Fibroblast of pulmonary artery (primary cell): ENCODE data around the gene MAP3K4.

Source experiments
- DNase-seq: peaks from one replicate; pipeline ENCODE4 v3.0.0-alpha.2; 2010; ENCODE audit warnings: low read depth
- H3K4me3 ChIP-seq: replicated peaks from 2 replicates; pipeline ENCODE4 v1.5.1; 2011; ENCODE audit warnings: low read depth, mild to moderate bottlenecking, control low read depth, low read length, moderate library complexity
- CTCF ChIP-seq: IDR thresholded peaks from 2 replicates; pipeline ENCODE4 v1.5.1; 2011; ENCODE audit warnings: mild to moderate bottlenecking, control low read depth, low read length, inconsistent platforms; ENCODE audit errors: missing control alignments

Gene MAP3K4

DNA sequence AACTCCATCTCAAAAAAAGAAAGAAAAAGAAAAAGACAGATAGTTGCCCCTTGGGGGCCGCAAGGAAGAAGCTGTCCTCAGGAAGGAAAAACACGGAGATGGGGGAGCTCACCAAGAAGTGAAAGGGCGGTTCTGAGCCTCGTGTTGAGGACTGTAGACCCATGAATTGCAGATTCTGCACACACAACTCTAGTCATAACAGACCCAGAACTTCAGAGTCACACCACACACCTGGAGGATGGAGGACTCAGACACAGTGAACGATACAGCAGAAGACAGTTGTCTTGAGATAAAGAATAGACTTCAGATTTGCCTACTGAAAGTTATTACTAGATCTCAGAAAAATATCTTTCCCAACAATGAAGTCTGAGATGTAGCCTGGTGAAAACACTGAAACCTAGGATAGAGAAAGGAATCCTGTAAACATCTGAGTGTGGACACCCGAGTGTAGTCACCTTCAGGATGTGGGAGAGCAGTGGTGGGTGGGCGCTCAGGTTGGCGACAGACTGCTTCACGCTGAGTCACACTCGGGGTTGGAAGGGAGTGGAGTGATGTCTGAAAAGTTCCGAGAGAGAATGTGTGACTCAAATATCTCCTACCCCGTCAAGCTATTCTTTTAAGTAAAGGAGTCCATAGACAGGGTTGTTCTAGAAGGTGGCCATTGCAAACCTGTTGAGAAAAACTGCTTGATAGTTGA, 88.1 kb downstream of the MAP3K4 start:
- no peak overlapping the region for H3K4me3 ChIP-seq
- DNase-seq, result peak; percentile 71
- no peak for TF ChIP-seq CTCF

DNA sequence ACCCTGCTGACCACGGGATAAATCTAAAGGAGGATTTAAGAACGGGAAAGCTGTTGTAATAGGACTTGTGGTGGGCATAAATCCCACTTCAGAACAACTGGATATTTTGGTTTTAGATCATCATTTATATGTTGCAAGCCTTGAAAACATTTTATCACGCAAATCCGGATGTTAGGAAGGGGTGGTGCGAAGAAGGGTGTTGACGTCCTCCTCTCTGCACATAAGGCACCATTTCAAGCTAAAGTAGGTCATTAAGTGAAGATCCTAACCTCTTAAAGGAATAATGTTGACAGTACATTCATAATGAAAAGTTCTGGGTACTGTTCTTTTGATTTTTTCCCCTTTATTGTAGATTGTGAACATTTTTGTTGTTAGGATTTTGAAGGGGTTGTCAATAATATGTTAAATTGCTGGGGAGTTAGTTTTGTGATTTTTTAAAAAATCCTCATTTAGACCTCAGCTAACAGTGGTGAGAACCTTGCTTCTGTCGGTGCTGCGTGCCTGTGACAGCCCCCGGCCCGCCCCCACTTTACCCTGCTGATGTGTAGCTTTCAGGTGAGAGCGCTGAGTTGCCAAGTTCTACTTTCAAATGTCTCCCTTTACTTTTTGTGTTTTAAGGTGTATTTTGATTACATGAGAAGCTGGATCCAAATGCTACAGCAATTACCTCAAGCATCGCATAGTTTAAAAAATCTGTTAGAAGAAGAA, 88.8 kb downstream of the MAP3K4 start:
- no peak for TF ChIP-seq CTCF
- H3K4me3 ChIP-seq, result no peak overlapping the region
- no peak for DNase-seq

DNA sequence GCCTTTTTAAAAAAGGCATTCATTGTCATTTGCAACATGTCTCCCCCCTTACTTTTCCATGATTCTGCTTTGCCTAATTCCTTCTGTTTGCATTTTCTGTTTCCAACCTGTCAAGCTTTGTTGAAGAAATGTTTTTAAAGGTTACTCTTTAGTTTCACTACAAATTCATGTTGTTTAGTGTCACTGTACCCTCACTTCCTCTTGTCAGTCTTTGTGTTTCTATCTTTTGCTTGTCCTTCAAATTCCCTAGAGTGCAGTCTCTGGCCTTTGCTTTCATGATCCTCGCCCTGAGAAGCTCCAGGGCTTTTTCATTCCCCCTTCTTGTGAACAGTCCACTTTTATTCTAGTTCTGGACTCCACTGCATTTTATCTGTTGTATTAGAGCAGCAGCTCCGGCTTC, 90.6 kb downstream of the MAP3K4 start:
- TF ChIP-seq CTCF, result no peak
- no peak overlapping the region for H3K4me3 ChIP-seq
- no peak for DNase-seq

GRCh38 chr6:161085246-161085645, 93.7 kb downstream of the MAP3K4 start:
- TF ChIP-seq CTCF, result no peak
- no peak overlapping the region for H3K4me3 ChIP-seq
- DNase-seq, result no peak

DNA sequence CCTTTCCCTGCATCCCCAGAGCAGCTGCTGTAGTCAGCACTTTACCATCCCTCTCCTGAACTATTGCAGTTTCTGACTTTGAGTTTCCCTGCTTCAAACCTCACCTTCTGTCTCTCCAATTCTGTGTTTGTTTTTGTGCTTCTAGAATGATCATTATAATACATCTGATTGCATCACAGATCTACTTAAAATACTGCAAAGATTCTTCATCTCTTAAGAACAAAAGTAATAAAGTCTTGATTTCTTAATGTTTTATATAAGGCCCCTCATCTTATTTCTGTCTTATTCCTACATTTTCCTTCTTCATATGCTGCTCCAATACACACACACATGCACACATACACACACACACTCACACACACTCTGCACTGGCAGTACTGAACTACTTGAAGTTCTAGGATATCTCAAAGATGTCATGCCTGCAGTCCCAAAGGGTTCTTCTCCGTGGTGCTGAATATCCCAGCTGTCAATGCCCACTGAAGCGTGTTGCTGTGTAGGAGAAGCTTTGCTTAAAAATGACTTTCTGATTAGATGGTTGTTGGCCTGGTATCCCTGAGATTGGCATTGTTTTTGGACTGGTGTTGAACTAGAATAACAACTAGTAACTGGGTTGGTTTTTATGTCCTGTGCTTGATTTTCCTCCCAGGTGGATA, 97.2 kb downstream of the MAP3K4 start:
- no peak for TF ChIP-seq CTCF
- H3K4me3 ChIP-seq, result no peak overlapping the region
- DNase-seq, result peak; percentile 39

- no peak for DNase-seq
- TF ChIP-seq CTCF, result no peak
- H3K4me3 ChIP-seq, result no peak overlapping the region
Observed at GRCh38 chr6:161091151-161091550, 99.6 kb downstream of the MAP3K4 start.
